AG04449 (cell line): ENCODE results near the gene AMOTL2.
A peak's percentile ranks its signal among the peaks of the same experiment; 100 is the strongest.

Experiments used
- CTCF ChIA-PET: fragments of 350-600 bp; formaldehyde crosslinking; extraction: SDS; loops from one replicate; lab custom pipeline; 2021; ENCODE audit warnings: antibody characterized with exemption; lab: Yijun Ruan, JAX
- POLR2A ChIA-PET: fragments of 400-600, 350-600 bp; formaldehyde crosslinking; extraction: SDS; loops from one replicate; lab custom pipeline; 2020; ENCODE audit warnings: antibody characterized with exemption, inconsistent platforms; lab: Yijun Ruan, JAX
- DNase-seq: peaks from one replicate; pipeline ENCODE4 v3.0.0-alpha.2; 2010; ENCODE audit warnings: low read depth, low spot score
- H3K4me3 ChIP-seq: 2 replicates; pipeline ENCODE4 v1.5.1; 2011; ENCODE audit warnings: low read depth, mild to moderate bottlenecking, control low read depth, low read length
- TF ChIP-seq, protein P1 (sequence below): IDR thresholded peaks from one replicate; pipeline ENCODE4 v1.5.1; 2011; ENCODE audit warnings: mild to moderate bottlenecking, moderate library complexity, low read length, control low read depth, inconsistent platforms; ENCODE audit not compliant: insufficient read depth; ENCODE audit errors: missing control alignments

The AMOTL2 gene

DNA sequence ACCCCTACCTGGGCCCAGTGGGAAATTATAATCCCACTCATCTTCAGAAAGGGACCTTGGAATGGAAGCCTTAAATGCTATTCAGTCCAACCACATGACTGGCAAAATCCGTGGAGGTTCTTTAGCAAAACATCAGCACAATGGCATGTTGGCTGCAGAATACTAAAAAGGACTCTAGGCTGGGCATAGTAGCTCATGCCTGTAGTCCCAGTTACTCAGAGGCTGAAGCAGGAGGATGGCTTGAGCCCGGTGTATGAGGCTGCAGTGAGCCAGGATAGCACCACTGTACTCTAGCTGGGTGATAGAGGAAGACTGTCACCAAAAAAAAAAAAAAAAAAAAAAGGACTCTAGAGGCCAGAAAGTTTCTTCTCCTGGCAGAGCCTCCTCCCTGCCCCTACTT, 63.0 kb downstream of the AMOTL2 start:
- TF ChIP-seq, protein P1, sequence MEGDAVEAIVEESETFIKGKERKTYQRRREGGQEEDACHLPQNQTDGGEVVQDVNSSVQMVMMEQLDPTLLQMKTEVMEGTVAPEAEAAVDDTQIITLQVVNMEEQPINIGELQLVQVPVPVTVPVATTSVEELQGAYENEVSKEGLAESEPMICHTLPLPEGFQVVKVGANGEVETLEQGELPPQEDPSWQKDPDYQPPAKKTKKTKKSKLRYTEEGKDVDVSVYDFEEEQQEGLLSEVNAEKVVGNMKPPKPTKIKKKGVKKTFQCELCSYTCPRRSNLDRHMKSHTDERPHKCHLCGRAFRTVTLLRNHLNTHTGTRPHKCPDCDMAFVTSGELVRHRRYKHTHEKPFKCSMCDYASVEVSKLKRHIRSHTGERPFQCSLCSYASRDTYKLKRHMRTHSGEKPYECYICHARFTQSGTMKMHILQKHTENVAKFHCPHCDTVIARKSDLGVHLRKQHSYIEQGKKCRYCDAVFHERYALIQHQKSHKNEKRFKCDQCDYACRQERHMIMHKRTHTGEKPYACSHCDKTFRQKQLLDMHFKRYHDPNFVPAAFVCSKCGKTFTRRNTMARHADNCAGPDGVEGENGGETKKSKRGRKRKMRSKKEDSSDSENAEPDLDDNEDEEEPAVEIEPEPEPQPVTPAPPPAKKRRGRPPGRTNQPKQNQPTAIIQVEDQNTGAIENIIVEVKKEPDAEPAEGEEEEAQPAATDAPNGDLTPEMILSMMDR, result no peak
- no peak for DNase-seq
- no peak overlapping the region for H3K4me3 ChIP-seq
- POLR2A ChIA-PET, result interaction anchor here (0.6 to 2.2 kb wide), 14 partner anchors 20 to 175 kb away, joined by 3 to 13 read pairs (median 4); partner anchors contain the start of genes AMOTL2, ANAPC13 and CEP63
- CTCF ChIA-PET, result interaction anchor here (0.6 to 26.1 kb wide), 11 partner anchors 11 to 168 kb away, joined by 3 to 690 read pairs (median 4); partner anchors contain the start of genes ANAPC13 and CEP63

DNA sequence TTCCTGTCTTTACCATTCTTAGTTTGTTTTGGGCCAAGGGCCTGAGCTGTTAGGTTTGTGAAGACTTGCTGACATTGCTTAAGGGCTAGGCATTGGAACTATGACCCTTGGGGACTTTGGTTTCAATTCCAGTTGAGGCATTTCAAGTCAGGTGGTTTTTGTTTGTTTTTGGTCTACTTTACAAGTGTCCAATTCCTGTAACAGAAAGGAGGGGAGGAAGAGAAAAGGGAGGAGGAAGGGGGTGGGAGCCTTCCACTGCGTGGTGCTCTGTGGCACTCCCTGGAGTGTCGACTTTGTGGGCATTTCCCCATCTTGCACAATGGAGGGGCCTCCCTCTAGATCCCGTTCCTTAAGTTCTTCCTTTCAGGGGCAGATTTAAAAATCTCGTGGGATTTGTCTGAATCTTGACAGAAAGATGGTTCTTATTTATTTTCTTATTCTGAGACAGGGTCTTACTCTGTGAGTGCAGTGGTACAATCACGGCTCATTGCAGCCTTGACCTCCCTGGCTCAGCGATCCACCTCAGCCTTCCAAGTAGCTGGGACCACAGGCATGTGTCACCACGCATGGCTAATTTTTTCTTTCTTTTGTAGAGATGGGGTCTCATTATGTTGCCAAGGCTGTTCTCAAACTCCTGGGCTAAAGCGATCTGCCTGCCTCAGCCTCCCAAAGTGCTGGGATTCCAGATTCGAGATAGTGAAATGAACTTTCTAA, 64.1 kb downstream of the AMOTL2 start:
- DNase-seq, result no peak
- H3K4me3 ChIP-seq, result no peak overlapping the region
- CTCF ChIA-PET, result interaction anchor here (1.2 to 26.1 kb wide), 15 partner anchors 10 to 331 kb away, joined by 3 to 690 read pairs (median 21); partner anchors contain the start of genes ANAPC13 and CEP63
- TF ChIP-seq, protein P1, result no peak
- POLR2A ChIA-PET, result interaction anchor here (1.3 to 2.2 kb wide), 6 partner anchors 21 to 64 kb away, joined by 5 to 13 read pairs (median 8); partner anchors contain the start of gene AMOTL2

DNA sequence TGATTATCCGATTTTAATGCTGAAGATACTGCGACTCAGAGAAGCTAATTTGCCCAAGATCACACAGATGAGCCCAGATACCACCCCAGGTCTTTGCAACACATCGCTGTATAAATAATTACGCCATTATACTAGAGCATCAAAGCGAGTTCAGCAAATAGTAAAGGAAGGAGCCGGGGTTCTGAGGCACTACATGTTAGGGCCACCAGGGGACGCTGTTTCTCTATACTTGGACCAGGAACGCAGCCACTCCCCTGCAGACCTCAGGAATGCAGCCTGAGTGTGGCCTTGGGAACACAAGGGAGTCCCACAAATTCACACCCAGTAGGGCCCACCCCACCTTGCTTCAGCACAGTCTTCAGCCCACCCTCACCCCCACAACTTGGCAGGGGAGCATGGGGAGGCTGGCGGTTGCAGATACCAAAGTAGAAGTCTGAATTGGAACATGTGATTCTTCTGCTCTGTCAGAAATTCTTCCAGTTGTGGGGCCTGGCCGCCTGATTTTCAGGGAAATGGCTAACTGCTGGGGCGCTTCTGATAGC, 65.8 kb downstream of the AMOTL2 start:
- CTCF ChIA-PET, result interaction anchor here (0.6 to 26.1 kb wide), 44 partner anchors 8 to 446 kb away, joined by 3 to 690 read pairs (median 4); partner anchors contain the start of genes ANAPC13 and CEP63
- POLR2A ChIA-PET, result interaction anchor here (0.6 to 2.4 kb wide), 9 partner anchors 41 to 178 kb away, joined by 3 to 17 read pairs (median 4); partner anchors contain the start of genes ANAPC13 and CEP63
- TF ChIP-seq, protein P1, result peak; percentile 93
- no peak for DNase-seq
- H3K4me3 ChIP-seq, result peak overlapping the region; percentile 33

DNA sequence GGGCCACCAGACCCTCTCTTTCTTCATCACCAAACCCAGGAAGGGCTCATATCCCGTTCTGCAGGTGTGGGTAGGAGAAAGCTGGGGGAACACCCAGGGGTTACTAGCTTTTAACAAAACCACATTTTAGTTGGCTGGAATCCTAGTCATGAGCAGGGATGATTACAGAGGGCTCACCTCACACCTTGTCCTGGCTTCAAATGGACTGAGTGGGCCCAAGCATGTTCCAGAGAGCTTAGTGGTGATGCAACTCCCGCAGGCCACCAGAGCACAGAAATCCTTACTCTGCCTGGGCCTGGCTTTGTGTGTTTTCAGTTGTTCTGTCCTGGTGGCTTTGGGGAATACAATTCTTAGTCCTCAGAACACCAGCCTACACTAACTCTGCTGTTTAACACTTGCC, 66.8 kb downstream of the AMOTL2 start:
- CTCF ChIA-PET, result interaction anchor here (0.9 to 26.1 kb wide), 22 partner anchors 10 to 447 kb away, joined by 3 to 690 read pairs (median 10); partner anchors contain the start of genes ANAPC13 and CEP63

DNA sequence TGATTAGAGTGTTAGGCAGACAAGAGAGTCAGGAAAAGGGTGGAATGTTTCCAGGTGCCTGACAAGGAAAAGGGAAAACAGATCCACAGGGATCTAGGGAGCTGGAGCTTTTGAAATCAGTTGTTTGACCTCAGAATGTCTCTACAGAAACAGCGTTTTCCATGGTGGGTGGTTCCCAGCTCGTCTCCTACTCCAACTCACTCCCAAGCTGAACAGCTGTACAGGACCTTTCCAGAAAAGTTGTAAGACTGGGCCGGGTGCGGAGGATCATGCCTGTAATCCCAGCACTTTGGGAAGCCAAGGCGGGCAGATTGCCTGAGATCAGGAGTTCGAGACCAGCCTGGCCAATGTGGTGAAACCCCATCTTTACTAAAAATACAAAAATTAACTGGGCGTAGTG, 67.9 kb downstream of the AMOTL2 start:
- DNase-seq, result no peak
- CTCF ChIA-PET, result interaction anchor here (1.0 to 26.1 kb wide), 7 partner anchors 8 to 189 kb away, joined by 3 to 690 read pairs (median 4); partner anchors contain the start of genes ANAPC13 and CEP63
- POLR2A ChIA-PET, result no interaction called here
- H3K4me3 ChIP-seq, result no peak overlapping the region
- TF ChIP-seq, protein P1, result no peak

More for the DNA sequence above, 66.8 kb downstream of the AMOTL2 start:
- no peak overlapping the region for H3K4me3 ChIP-seq
- POLR2A ChIA-PET, result interaction anchor here (0.6 to 2.4 kb wide), 2 partner anchors 57 to 166 kb away, joined by 3 to 17 read pairs; no protein-coding TSS in a partner anchor
- TF ChIP-seq, protein P1, result no peak
- no peak for DNase-seq
